ENCODE data around the gene SCAF4.

The SCAF4 gene

GRCh38 chr21:31735511-31735992 lies 3.6 kb upstream of the SCAF4 start:
- no peak for TF ChIP-seq TAF1 (IDR thresholded peaks at IDR 0.05; ENCODE audit: borderline replicate concordance, low read depth, low read length)
- TF ChIP-seq POLR2AphosphoS5 (IDR thresholded peaks at IDR 0.05; ENCODE audit: low read depth, low read length) = no peak
- TF ChIP-seq POLR2A (IDR thresholded peaks at IDR 0.05; ENCODE audit: low read depth, low read length) = no peak
- DNase-seq (ENCODE audit: insufficient read length) (no peak), FAIRE-seq (no peak)

- FAIRE-seq (peak; percentile 70), DNase-seq (ENCODE audit: insufficient read length) (no peak)
- TF ChIP-seq POLR2AphosphoS5 (IDR thresholded peaks at IDR 0.05; ENCODE audit: low read depth, low read length) = no peak
- no peak for TF ChIP-seq TAF1 (IDR thresholded peaks at IDR 0.05; ENCODE audit: borderline replicate concordance, low read depth, low read length)
- TF ChIP-seq POLR2A (IDR thresholded peaks at IDR 0.05; ENCODE audit: low read depth, low read length) = no peak
Observed at GRCh38 chr21:31733551-31734149, 1.7 kb upstream of the SCAF4 start.

GRCh38 chr21:31732597-31733550 lies 956 bp upstream of the SCAF4 start:
- FAIRE-seq (peak; percentile 5), DNase-seq (ENCODE audit: insufficient read length) (no peak)
- peak; percentile 30; the same call in 1 of the 2 replicates for TF ChIP-seq POLR2AphosphoS5 (IDR thresholded peaks at IDR 0.05; ENCODE audit: low read depth, low read length)
- no peak for TF ChIP-seq TAF1 (IDR thresholded peaks at IDR 0.05; ENCODE audit: borderline replicate concordance, low read depth, low read length)

GRCh38 chr21:31731056-31731856 lies 662 bp downstream of the SCAF4 start:
- TF ChIP-seq POLR2A (IDR thresholded peaks at IDR 0.05; ENCODE audit: low read depth, low read length) = no peak
- TF ChIP-seq TAF1 (IDR thresholded peaks at IDR 0.05; ENCODE audit: borderline replicate concordance, low read depth, low read length) = no peak
- TF ChIP-seq POLR2AphosphoS5 (IDR thresholded peaks at IDR 0.05; ENCODE audit: low read depth, low read length) = no peak
- FAIRE-seq (peak; percentile 38), DNase-seq (ENCODE audit: insufficient read length) (peak; percentile 38)

GRCh38 chr21:31730712-31731055 lies 1.2 kb downstream of the SCAF4 start:
- FAIRE-seq = peak; percentile 62
- TF ChIP-seq TAF1 (IDR thresholded peaks at IDR 0.05; ENCODE audit: borderline replicate concordance, low read depth, low read length) (no peak), POLR2A (IDR thresholded peaks at IDR 0.05; ENCODE audit: low read depth, low read length) (no peak), POLR2AphosphoS5 (IDR thresholded peaks at IDR 0.05; ENCODE audit: low read depth, low read length) (no peak)

GRCh38 chr21:31729622-31730343 lies 2.1 kb downstream of the SCAF4 start:
- no peak for DNase-seq (ENCODE audit: insufficient read length)
- FAIRE-seq = no peak
- TF ChIP-seq POLR2AphosphoS5 (IDR thresholded peaks at IDR 0.05; ENCODE audit: low read depth, low read length) = no peak
- TF ChIP-seq POLR2A (IDR thresholded peaks at IDR 0.05; ENCODE audit: low read depth, low read length) = no peak
- TF ChIP-seq TAF1 (IDR thresholded peaks at IDR 0.05; ENCODE audit: borderline replicate concordance, low read depth, low read length) = no peak

More at GRCh38 chr21:31730712-31731055, 1.2 kb downstream of the SCAF4 start:
- no peak for DNase-seq (ENCODE audit: insufficient read length)

GRCh38 chr21:31728952-31729351 lies 3.0 kb downstream of the SCAF4 start:
- no peak for FAIRE-seq
- TF ChIP-seq TAF1 (IDR thresholded peaks at IDR 0.05; ENCODE audit: borderline replicate concordance, low read depth, low read length) = no peak
- no peak for TF ChIP-seq POLR2A (IDR thresholded peaks at IDR 0.05; ENCODE audit: low read depth, low read length)
- TF ChIP-seq POLR2AphosphoS5 (IDR thresholded peaks at IDR 0.05; ENCODE audit: low read depth, low read length) = no peak
- DNase-seq (ENCODE audit: insufficient read length) = no peak

GRCh38 chr21:31728191-31728590 lies 3.7 kb downstream of the SCAF4 start:
- TF ChIP-seq TAF1 (IDR thresholded peaks at IDR 0.05; ENCODE audit: borderline replicate concordance, low read depth, low read length) = no peak
- TF ChIP-seq POLR2AphosphoS5 (IDR thresholded peaks at IDR 0.05; ENCODE audit: low read depth, low read length) = no peak
- TF ChIP-seq POLR2A (IDR thresholded peaks at IDR 0.05; ENCODE audit: low read depth, low read length) = no peak
- FAIRE-seq = no peak
- no peak for DNase-seq (ENCODE audit: insufficient read length)

- TF ChIP-seq POLR2A (IDR thresholded peaks at IDR 0.05; ENCODE audit: low read depth, low read length) = no peak
- no peak for TF ChIP-seq TAF1 (IDR thresholded peaks at IDR 0.05; ENCODE audit: borderline replicate concordance, low read depth, low read length)
- no peak for TF ChIP-seq POLR2AphosphoS5 (IDR thresholded peaks at IDR 0.05; ENCODE audit: low read depth, low read length)
- DNase-seq (ENCODE audit: insufficient read length) (no peak), FAIRE-seq (no peak)
Observed at GRCh38 chr21:31727181-31727580, 4.7 kb downstream of the SCAF4 start.

- FAIRE-seq (no peak), DNase-seq (ENCODE audit: insufficient read length) (no peak)
- TF ChIP-seq TAF1 (IDR thresholded peaks at IDR 0.05; ENCODE audit: borderline replicate concordance, low read depth, low read length) (no peak), POLR2AphosphoS5 (IDR thresholded peaks at IDR 0.05; ENCODE audit: low read depth, low read length) (no peak), POLR2A (IDR thresholded peaks at IDR 0.05; ENCODE audit: low read depth, low read length) (no peak)
Observed at GRCh38 chr21:31726407-31726806, 5.5 kb downstream of the SCAF4 start.
